GM23338 (cell line): Measurements from ENCODE around the gene GALNT7. TPM values are rescaled to one million over a fixed set of nuclear protein-coding genes. Genes with fewer than 3 reads are reported as not detected.
A peak's percentile ranks its signal among the peaks of the same experiment; 100 is the strongest.

Experiments
- ATAC-seq: fragments of 200-7000 bp; cut with Tn5 transposase; 3 replicates; pipeline ENCODE4 v1.9.1; 2020
- DNase-seq: peaks from one replicate; pipeline ENCODE4 v3.0.0-alpha.2; 2015; ENCODE audit warnings: low spot score
- H2AFZ ChIP-seq: fragments of 200-600 bp; sonication (generic); 2 replicates; pipeline ENCODE4 v1.8.0; 2016; ENCODE audit warnings: antibody characterized with exemption, mild to moderate bottlenecking, moderate library complexity
- H3F3A ChIP-seq: fragments of 200-600 bp; sonication (generic); replicated peaks from 2 replicates; pipeline ENCODE4 v1.8.0; 2017; ENCODE audit warnings: antibody characterized with exemption, mixed run types, low read depth
- H3K27ac ChIP-seq: fragments of 200-600 bp; sonication (generic); 2 replicates; pipeline ENCODE4 v1.6.1; 2016; ENCODE audit warnings: low read depth
- H3K27me3 ChIP-seq: fragments of 200-600 bp; sonication (generic); 2 replicates; pipeline ENCODE4 v1.8.0; 2016; ENCODE audit warnings: mild to moderate bottlenecking, mixed run types, moderate library complexity; ENCODE audit not compliant: insufficient read depth
- H3K36me3 ChIP-seq: fragments of 200-600 bp; sonication (generic); 2 replicates; pipeline ENCODE4 v1.8.0; 2016; ENCODE audit warnings: mild to moderate bottlenecking; ENCODE audit not compliant: insufficient read depth
- H3K4me1 ChIP-seq: fragments of 200-600 bp; sonication (generic); 2 replicates; pipeline ENCODE4 v1.8.0; 2016; ENCODE audit warnings: mild to moderate bottlenecking, moderate library complexity; ENCODE audit not compliant: insufficient read depth
- H3K4me2 ChIP-seq: fragments of 200-600 bp; sonication (generic); 2 replicates; pipeline ENCODE4 v1.7.1; 2017; ENCODE audit warnings: mixed run types
- H3K4me3 ChIP-seq: fragments of 200-600 bp; sonication (generic); 2 replicates; pipeline ENCODE4 v1.6.1; 2016; ENCODE audit warnings: mixed run types
- H3K79me2 ChIP-seq: fragments of 200-600 bp; sonication (generic); replicated peaks from 2 replicates; pipeline ENCODE4 v1.8.0; 2017; ENCODE audit warnings: mild to moderate bottlenecking; ENCODE audit not compliant: insufficient read depth
- H3K9me2 ChIP-seq: fragments of 200-600 bp; sonication (generic); 2 replicates; pipeline ENCODE4 v1.8.0; 2017; ENCODE audit not compliant: insufficient read depth
- H4K20me1 ChIP-seq: fragments of 200-600 bp; sonication (generic); replicated peaks from 2 replicates; pipeline ENCODE4 v1.8.0; 2017; ENCODE audit warnings: mild to moderate bottlenecking; ENCODE audit not compliant: insufficient read depth
- H3K27ac Mint-ChIP-seq: 2 replicates; pipeline ENCODE4 v1.8.0; 2020; ENCODE audit warnings: inconsistent platforms, mild to moderate bottlenecking, moderate library complexity, mixed read lengths
- H3K27me3 Mint-ChIP-seq: 3 replicates; pipeline ENCODE4 v1.8.0; 2022; ENCODE audit warnings: low read depth, mild to moderate bottlenecking, moderate library complexity, mixed read lengths, inconsistent platforms; ENCODE audit not compliant: insufficient read depth, poor library complexity
- H3K36me3 Mint-ChIP-seq: 3 replicates; pipeline ENCODE4 v1.8.0; 2021; ENCODE audit warnings: low read depth, mild to moderate bottlenecking, inconsistent platforms, moderate library complexity, mixed read lengths
- H3K4me1 Mint-ChIP-seq: 3 replicates; pipeline ENCODE4 v1.8.0; 2020; ENCODE audit warnings: mild to moderate bottlenecking, inconsistent platforms, mixed read lengths
- H3K4me3 Mint-ChIP-seq: 3 replicates; pipeline ENCODE4 v1.8.0; 2021; ENCODE audit warnings: moderate library complexity, mild to moderate bottlenecking, inconsistent platforms, mixed read lengths
- H3K9me3 Mint-ChIP-seq: 3 replicates; pipeline ENCODE4 v1.8.0; 2020; ENCODE audit warnings: moderate library complexity, mild to moderate bottlenecking, inconsistent platforms, mixed read lengths
- CREB1 ChIP-seq: fragments of 250-450 bp; sonication (Bioruptor Pico); IDR thresholded peaks from 2 replicates; pipeline ENCODE4 v1.5.0; 2020; ENCODE audit warnings: low read depth, mild to moderate bottlenecking, moderate library complexity
- CTCF ChIP-seq, 2 experiments: fragments of 200-600 bp in 1 of 2; sonication (generic) in 1 of 2; conservative IDR thresholded peaks; 2 replicates each; pipeline versions ENCODE4 v1.5.1 to v1.6.1; 2016 to 2017; ENCODE audit warnings: antibody characterized with exemption in 2 of 2, low read depth in 2 of 2, mild to moderate bottlenecking in 2 of 2, moderate library complexity in 1 of 2
- ETS1 ChIP-seq: IDR thresholded peaks from 2 replicates; pipeline ENCODE4 v1.6.1; 2016; ENCODE audit warnings: antibody characterized with exemption
- EZH2 ChIP-seq: fragments of 200-600 bp; sonication (generic); IDR thresholded peaks from one replicate; pipeline ENCODE4 v1.8.0; 2017; ENCODE audit warnings: antibody characterized with exemption, mild to moderate bottlenecking, low read depth; ENCODE audit not compliant: unreplicated experiment
- NANOG ChIP-seq: IDR thresholded peaks from 2 replicates; pipeline ENCODE4 v1.6.1; 2016; ENCODE audit warnings: antibody characterized with exemption, borderline replicate concordance
- POLR2AphosphoS5 ChIP-seq: IDR thresholded peaks from 2 replicates; pipeline ENCODE4 v1.6.1; 2016; ENCODE audit warnings: antibody characterized with exemption, low read depth
- STAT1 ChIP-seq: IDR thresholded peaks from one replicate; pipeline ENCODE4 v1.6.1; 2016; ENCODE audit warnings: antibody characterized with exemption; ENCODE audit not compliant: unreplicated experiment
- ZNF114 ChIP-seq: fragments of 250-450 bp; sonication (Bioruptor Pico); IDR thresholded peaks from 2 replicates; pipeline ENCODE4 v1.5.0; 2020; ENCODE audit warnings: mild to moderate bottlenecking, moderate library complexity
- ZNF462 ChIP-seq: fragments of 250-450 bp; sonication (Bioruptor Pico); IDR thresholded peaks from 2 replicates; pipeline ENCODE4 v1.5.0; 2020; ENCODE audit warnings: mild to moderate bottlenecking, moderate library complexity
- polyA plus RNA-seq: library from polyadenylated mRNA; unstranded; fragments of >200 nt; fragmentation: Nextera tagmentation; extraction: Ambion mirVana; gene quantifications from 2 replicates; pipeline ENCODE4 v1.2.1, GENCODE V29; 2016
- total RNA-seq: library from RNA; depleted of rRNA; stranded (reverse); fragments of >200 nt; shearing (Covaris generic); gene quantifications from 2 replicates; pipeline ENCODE4 v1.2.3, GENCODE V29; 2014

The GALNT7 gene
- total and polyA plus RNA-seq, 2 experiments from 2014 or later: 31.8 to 72.2 TPM

- Histone ChIP-seq H3K4me3 (no peak overlapping the region), H4K20me1 (peaks cover 3% of the 10 kb centered on the region; the same call in 1 of the 2 replicates), H3K9me2 (no peaks in the 10 kb centered on the region), H3K36me3 (no peaks in the 10 kb centered on the region), H2AFZ (no peak overlapping the region), H3K27ac (no peak overlapping the region), H3K27me3 (no peaks in the 10 kb centered on the region), H3F3A (no peaks in the 10 kb centered on the region), H3K4me1 (no peaks in the 10 kb centered on the region), H3K79me2 (no peaks in the 10 kb centered on the region), H3K4me2 (no peak overlapping the region)
- peaks cover 4% of the 10 kb centered on the region for H3K27me3 Mint-ChIP-seq
- DNase-seq (peak; percentile 54), ATAC-seq (peak; percentile 69)
- no peaks in the 10 kb centered on the region for H3K36me3 Mint-ChIP-seq
- H3K4me3 Mint-ChIP-seq: no peak overlapping the region
- no peaks in the 10 kb centered on the region for H3K9me3 Mint-ChIP-seq
- H3K4me1 Mint-ChIP-seq: peaks cover 2% of the 10 kb centered on the region; the same call in 1 of the 3 replicates
- TF ChIP-seq CTCF (conservative IDR thresholded peaks at IDR 0.05; ENCODE audit: low read depth in 2 of 2) (peak; percentile 44 to 49; a peak in 3 of 4 replicates), ZNF462 (CRISPR knock-in tag) (no peak)
- H3K27ac Mint-ChIP-seq: no peak overlapping the region
These were observed 192.1 kb downstream of the GALNT7 start for GRCh38 chr4:173360587-173361221.

GRCh38 chr4:173362666-173363065 lies 194.1 kb downstream of the GALNT7 start:
- Histone ChIP-seq H3K27me3 (no peaks in the 10 kb centered on the region), H3K4me2 (no peak overlapping the region), H3K4me3 (no peak overlapping the region), H3K9me2 (no peaks in the 10 kb centered on the region), H3K27ac (no peak overlapping the region), H3K36me3 (no peaks in the 10 kb centered on the region), H3F3A (no peaks in the 10 kb centered on the region), H2AFZ (no peak overlapping the region), H4K20me1 (peaks cover 3% of the 10 kb centered on the region; the same call in 1 of the 2 replicates), H3K4me1 (no peaks in the 10 kb centered on the region), H3K79me2 (no peaks in the 10 kb centered on the region)
- DNase-seq (no peak), ATAC-seq (no peak)
- Mint-ChIP-seq H3K36me3 (no peaks in the 10 kb centered on the region), H3K27me3 (peaks cover 4% of the 10 kb centered on the region), H3K27ac (no peak overlapping the region), H3K4me3 (no peak overlapping the region), H3K4me1 (peaks cover 2% of the 10 kb centered on the region; the same call in 1 of the 3 replicates), H3K9me3 (no peaks in the 10 kb centered on the region; the same call in 2 of the 3 replicates)
- TF ChIP-seq STAT1 (no peak), NANOG (no peak), ZNF114 (CRISPR knock-in tag) (no peak), ETS1 (no peak), CREB1 (CRISPR knock-in tag) (no peak), POLR2AphosphoS5 (no peak), EZH2 (no peak)
